IMR-90 (cell line): ENCODE results near the gene NEDD4L. TPM values are rescaled to one million over a fixed set of nuclear protein-coding genes. Genes with fewer than 3 reads are reported as not detected.

Experiments used
- ATAC-seq: fragments of 200-7000 bp; cut with Tn5 transposase; 2 replicates; pipeline ENCODE4 v1.9.1; 2020; ENCODE audit warnings: low read depth, mild to moderate bottlenecking, moderate library complexity
- BruUV-seq: library from RNA; stranded (reverse); fragments of 400-500 nt; replicated peaks from 2 replicates; lab custom pipeline; 2021; lab: Mats Ljungman, UMichigan
- CTCF ChIA-PET: fragments of 300-600 bp; formaldehyde crosslinking; extraction: SDS; loops from one replicate; lab custom pipeline; 2021; ENCODE audit warnings: antibody characterized with exemption; lab: Yijun Ruan, JAX
- POLR2A ChIA-PET: fragments of 300-600 bp; sonication (Branson Sonifier 250); formaldehyde crosslinking; loops from one replicate; lab custom pipeline; 2022; ENCODE audit warnings: antibody characterized with exemption; ENCODE audit not compliant: unreplicated experiment; lab: Charles Lee
- DNase-seq: peaks from one replicate; pipeline ENCODE4 v3.0.0; 2013
- H2AFZ ChIP-seq: replicated peaks from 2 replicates; pipeline ENCODE3; 2013; ENCODE audit warnings: low read length, mild to moderate bottlenecking; ENCODE audit not compliant: poor library complexity
- H2AK5ac ChIP-seq: 2 replicates; pipeline ENCODE4 v1.6.1; 2013; ENCODE audit warnings: low read depth, low read length, inconsistent platforms
- H2AK9ac ChIP-seq: replicated peaks from 2 replicates; pipeline ENCODE3; 2013; ENCODE audit warnings: mild to moderate bottlenecking, low read depth, low read length, moderate library complexity; ENCODE audit not compliant: poor library complexity
- H2BK120ac ChIP-seq: 2 replicates; pipeline ENCODE4 v1.6.1; 2013; ENCODE audit warnings: low read depth, low read length, inconsistent platforms
- H2BK15ac ChIP-seq: 3 replicates; pipeline ENCODE4 v1.6.1; 2013; ENCODE audit warnings: low read depth, low read length, inconsistent platforms
- H2BK20ac ChIP-seq: 2 replicates; pipeline ENCODE4 v1.6.1; 2013; ENCODE audit warnings: low read depth, mild to moderate bottlenecking, inconsistent platforms, low read length, moderate library complexity
- H2BK5ac ChIP-seq: 2 replicates; pipeline ENCODE4 v1.6.1; 2013; ENCODE audit warnings: mild to moderate bottlenecking, low read depth, low read length, inconsistent platforms; ENCODE audit not compliant: poor library complexity, severe bottlenecking
- H3K14ac ChIP-seq: replicated peaks from 2 replicates; pipeline ENCODE4 v1.6.1; 2013; ENCODE audit warnings: low read depth, low read length, inconsistent platforms
- H3K18ac ChIP-seq: 2 replicates; pipeline ENCODE4 v1.6.1; 2013; ENCODE audit warnings: low read depth, low read length, control low read depth
- H3K23ac ChIP-seq: 2 replicates; pipeline ENCODE4 v1.6.1; 2013; ENCODE audit warnings: low read depth, low read length, inconsistent platforms
- H3K27ac ChIP-seq: 2 replicates; pipeline ENCODE4 v1.5.1; 2013; ENCODE audit warnings: mild to moderate bottlenecking, control low read depth, low read length; ENCODE audit not compliant: insufficient read depth
- H3K27me3 ChIP-seq: 2 replicates; pipeline ENCODE4 v1.6.1; 2013; ENCODE audit warnings: low read length; ENCODE audit not compliant: control insufficient read depth, insufficient read depth
- H3K36me3 ChIP-seq: 2 replicates; pipeline ENCODE4 v1.6.1; 2013; ENCODE audit warnings: low read length, mixed read lengths; ENCODE audit not compliant: control insufficient read depth, insufficient read depth
- H3K4ac ChIP-seq: 2 replicates; pipeline ENCODE4 v1.6.1; 2013; ENCODE audit warnings: low read depth, low read length, inconsistent platforms
- H3K4me1 ChIP-seq: 2 replicates; pipeline ENCODE4 v1.6.1; 2013; ENCODE audit warnings: low read length, mixed read lengths; ENCODE audit not compliant: control insufficient read depth, insufficient read depth
- H3K4me2 ChIP-seq: 2 replicates; pipeline ENCODE4 v1.6.1; 2013; ENCODE audit warnings: low read depth, mild to moderate bottlenecking, control low read depth, low read length, moderate library complexity
- H3K4me3 ChIP-seq: 2 replicates; pipeline ENCODE4 v1.5.1; 2013; ENCODE audit warnings: low read depth, mild to moderate bottlenecking, control low read depth, low read length, moderate library complexity; ENCODE audit not compliant: insufficient read depth
- H3K56ac ChIP-seq: 2 replicates; pipeline ENCODE4 v1.6.1; 2013; ENCODE audit warnings: low read length, inconsistent platforms; ENCODE audit not compliant: insufficient read depth; ENCODE audit errors: extremely low read depth
- H3K79me1 ChIP-seq, 2 experiments: 2 replicates each; pipeline ENCODE4 v1.6.1; 2013; ENCODE audit warnings: low read length in 2 of 2, inconsistent platforms in 1 of 2, low read depth in 1 of 2
- H3K9ac ChIP-seq: 2 replicates; pipeline ENCODE4 v1.6.1; 2013; ENCODE audit warnings: low read depth, low read length, control low read depth
- H3K9me1 ChIP-seq: 2 replicates; pipeline ENCODE4 v1.6.1; 2013; ENCODE audit warnings: low read length, inconsistent platforms; ENCODE audit not compliant: insufficient read depth
- H3K9me3 ChIP-seq: 2 replicates; pipeline ENCODE4 v1.6.1; 2013; ENCODE audit warnings: low read length; ENCODE audit not compliant: control insufficient read depth, insufficient read depth
- H4K20me1 ChIP-seq: 2 replicates; pipeline ENCODE4 v1.6.1; 2013; ENCODE audit warnings: low read length, inconsistent platforms; ENCODE audit not compliant: insufficient read depth
- H4K5ac ChIP-seq: 2 replicates; pipeline ENCODE4 v1.6.1; 2013; ENCODE audit warnings: mild to moderate bottlenecking, low read depth, low read length, control low read depth
- H4K8ac ChIP-seq, 2 experiments: 2 replicates each; pipeline ENCODE4 v1.6.1; 2013; ENCODE audit warnings: low read depth in 2 of 2, low read length in 2 of 2, control low read depth in 1 of 2, inconsistent platforms in 1 of 2
- H4K91ac ChIP-seq: 2 replicates; pipeline ENCODE4 v1.6.1; 2013; ENCODE audit warnings: low read depth, low read length, inconsistent platforms; ENCODE audit not compliant: insufficient read depth
- ELK1 ChIP-seq: fragments of 150-350 bp; IDR thresholded peaks from 2 replicates; pipeline ENCODE4 v1.6.1; 2016; ENCODE audit warnings: low read depth, mild to moderate bottlenecking, low read length, moderate library complexity, borderline replicate concordance
- WGBS, 2 experiments: methylation state at CpG; one replicate each; pipeline versions ENCODE4 v1.1.5 to v1.1.7; 2013; ENCODE audit warnings: missing lambda C conversion rate in 2 of 2; ENCODE audit not compliant: insufficient read length in 1 of 2; ENCODE audit errors: extremely low coverage in 2 of 2; 5-methylcytosine and 5-hydroxymethylcytosine counted together
- dilution Hi-C: fragments of 300-500 bp; cut with HindIII; formaldehyde crosslinking; loops from one replicate; pipeline ENCODE4 v1.14.3; 2018; ENCODE audit warnings: low sequenced_read_pairs; ENCODE audit not compliant: unreplicated experiment
- in situ Hi-C: fragments of 300-500 bp; cut with MboI; formaldehyde crosslinking; loops from 3 replicates; pipeline ENCODE4 v1.14.3; 2019; ENCODE audit warnings: low sequenced_read_pairs, inconsistent platforms, mixed read lengths
- intact Hi-C: fragments of 100-400 bp; cut with micrococcal nuclease; formaldehyde crosslinking; loops from 2 replicates; pipeline ENCODE4 v1.10.0; 2022
- polyA plus RNA-seq, 3 experiments: library from polyadenylated mRNA; depleted of rRNA; stranded (reverse); fragments of >200 nt; gene quantifications; 2 replicates each; pipeline ENCODE4 v1.2.3, GENCODE V29; 2012; ENCODE audit warnings: low replicate concordance in 1 of 3
- total RNA-seq: library from RNA; depleted of rRNA; stranded (reverse); fragments of >200 nt; gene quantifications from 2 replicates; pipeline ENCODE4 v1.2.3, GENCODE V29; 2012

NEDD4L gene
- total and polyA plus RNA-seq, 2 of the 4 experiments (the other 2 are of a cell fraction): 10.0 to 10.9 TPM

GRCh38 chr18:58201733-58202730, 158.0 kb downstream of the NEDD4L start:
- H2BK120ac ChIP-seq: no peak overlapping the region
- H3K27me3 ChIP-seq: no peaks in the 10 kb centered on the region
- H3K9ac ChIP-seq: no peak overlapping the region
- no peak overlapping the region for H3K23ac ChIP-seq
- peaks cover 7% of the 10 kb centered on the region for H3K4me1 ChIP-seq
- H3K4me2 ChIP-seq: no peak overlapping the region
- no peaks in the 10 kb centered on the region for H3K9me3 ChIP-seq
- POLR2A ChIA-PET: no interaction called here
- no peak overlapping the region for H2BK15ac ChIP-seq
- H4K20me1 ChIP-seq: no peaks in the 10 kb centered on the region
- peak overlapping the region; percentile 44 for H2AK9ac ChIP-seq
- H2BK5ac ChIP-seq: no peak overlapping the region
- dilution Hi-C loops (no loop called here), intact Hi-C loops (no loop called here), in situ Hi-C loops (no loop called here)
- H3K18ac ChIP-seq: no peak overlapping the region
- H3K27ac ChIP-seq: no peak overlapping the region
- no peak overlapping the region for H4K8ac ChIP-seq
- H2BK20ac ChIP-seq: peak overlapping the region; percentile 1; the same call in 1 of the 2 replicates
- 94% methylated on average over 5 of the region's 11 CpGs; no CpG with 5 or more reads in 1 of the 2 experiments for WGBS, 2 experiments
- peaks cover 16% of the 10 kb centered on the region for H3K9me1 ChIP-seq
- CTCF ChIA-PET: no interaction called here
- H4K91ac ChIP-seq: no peak overlapping the region
- peak overlapping the region; percentile 54 for H2AFZ ChIP-seq
- no peak overlapping the region for H3K4me3 ChIP-seq
- no peak overlapping the region; the same call in 1 of the 2 replicates for H3K4ac ChIP-seq
- peaks cover 7 to 10% of the 10 kb centered on the region in 2 experiments for H3K79me1 ChIP-seq
- H2AK5ac ChIP-seq: 0 out of 2 replicates have a peak overlapping the region, but pooled peaks have one; percentile 33
- no peak for TF ChIP-seq ELK1
- no peak overlapping the region for H4K5ac ChIP-seq
- H3K56ac ChIP-seq: no peak overlapping the region
- no peak overlapping the region for H3K14ac ChIP-seq
- DNase-seq: peak; percentile 34
- no peaks in the 10 kb centered on the region for H3K36me3 ChIP-seq
- BruUV-seq: no TSS peak
- ATAC-seq: no peak
